GM19099 (cell line): ENCODE results near the gene KXD1.

Experiments used
- POLR2A ChIP-seq: IDR thresholded peaks from 3 replicates; pipeline ENCODE4 v1.6.1; 2011; ENCODE audit warnings: low read depth; ENCODE audit not compliant: insufficient read length; ENCODE audit errors: extremely low read depth

Gene KXD1

DNA sequence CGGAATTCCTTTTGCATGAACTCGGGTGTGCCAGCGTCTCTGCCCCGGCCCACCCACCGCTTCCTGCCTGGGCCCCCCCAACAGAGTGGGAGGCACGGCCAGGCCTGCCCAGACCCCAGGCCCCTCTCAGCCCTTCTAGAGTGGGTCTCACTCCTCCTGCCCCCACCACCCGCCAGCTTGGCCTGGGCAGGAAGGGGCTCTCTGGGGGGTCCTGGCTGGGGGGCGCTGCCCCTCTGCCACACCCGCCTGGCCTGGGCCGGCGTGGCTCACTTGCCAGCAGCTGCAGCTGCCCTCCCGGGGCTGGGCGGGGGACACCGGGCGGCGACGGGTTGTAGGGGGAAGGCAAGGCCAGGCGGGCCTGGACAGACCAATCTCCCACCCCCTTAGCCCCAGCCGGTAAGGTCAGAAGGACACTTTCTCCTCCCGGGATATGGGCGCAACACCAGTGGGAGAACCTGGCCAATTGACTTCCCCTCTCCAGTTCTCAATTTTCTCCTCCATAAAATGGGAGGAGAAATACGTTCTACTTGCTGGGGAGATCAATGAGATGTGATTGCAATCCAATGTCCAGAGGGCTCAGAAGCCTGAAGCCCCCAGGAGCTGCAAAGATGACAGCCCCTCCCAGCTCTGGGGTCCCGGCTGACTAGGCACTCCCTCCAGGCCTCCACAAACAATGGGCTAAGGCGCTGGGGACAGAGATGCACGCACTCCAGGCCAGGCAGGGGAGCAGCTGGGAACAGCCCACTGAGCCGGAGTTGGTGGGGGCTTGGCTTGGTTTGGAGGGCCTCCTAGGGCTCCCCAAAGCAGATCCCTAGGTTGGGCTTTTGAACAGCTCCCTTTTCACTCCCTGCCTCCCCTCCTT is 46.5 kb downstream of the KXD1 start:
- no peak for TF ChIP-seq POLR2A

DNA sequence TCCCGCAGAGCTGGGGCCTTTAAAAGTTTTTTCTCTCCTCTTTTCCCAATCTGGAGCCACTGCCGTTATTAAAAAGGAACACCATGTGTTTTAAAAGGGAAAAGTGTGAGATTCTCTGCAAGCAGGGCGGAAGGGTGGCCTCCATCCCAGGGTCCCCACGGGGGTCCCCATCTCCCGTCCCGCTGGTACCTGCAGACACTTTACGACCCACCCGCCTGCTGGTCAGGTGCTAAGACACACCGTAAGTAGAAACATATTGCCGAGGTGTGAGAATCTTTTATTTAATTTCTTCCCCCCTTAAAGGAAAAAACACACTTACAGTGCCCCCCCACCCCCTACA is 47.1 kb downstream of the KXD1 start:
- no peak for TF ChIP-seq POLR2A

DNA sequence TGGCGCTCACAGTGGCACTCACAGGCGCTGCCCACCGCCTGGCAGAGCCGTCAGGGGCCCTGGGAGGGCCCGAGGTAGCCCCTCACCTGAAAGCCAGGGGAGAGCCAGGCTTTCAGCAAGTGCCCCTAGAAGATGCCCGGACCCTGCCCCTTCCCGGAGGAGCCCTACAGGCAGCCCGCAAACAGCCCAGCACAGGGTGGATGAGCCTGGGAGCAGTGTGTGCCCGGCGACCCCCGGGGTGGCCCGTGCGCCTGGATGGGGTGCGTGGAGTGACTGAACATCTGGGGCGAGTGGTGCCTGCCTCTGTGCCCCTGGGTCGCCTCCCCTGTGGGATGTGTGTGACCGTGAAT is 47.5 kb downstream of the KXD1 start:
- TF ChIP-seq POLR2A, result no peak

DNA sequence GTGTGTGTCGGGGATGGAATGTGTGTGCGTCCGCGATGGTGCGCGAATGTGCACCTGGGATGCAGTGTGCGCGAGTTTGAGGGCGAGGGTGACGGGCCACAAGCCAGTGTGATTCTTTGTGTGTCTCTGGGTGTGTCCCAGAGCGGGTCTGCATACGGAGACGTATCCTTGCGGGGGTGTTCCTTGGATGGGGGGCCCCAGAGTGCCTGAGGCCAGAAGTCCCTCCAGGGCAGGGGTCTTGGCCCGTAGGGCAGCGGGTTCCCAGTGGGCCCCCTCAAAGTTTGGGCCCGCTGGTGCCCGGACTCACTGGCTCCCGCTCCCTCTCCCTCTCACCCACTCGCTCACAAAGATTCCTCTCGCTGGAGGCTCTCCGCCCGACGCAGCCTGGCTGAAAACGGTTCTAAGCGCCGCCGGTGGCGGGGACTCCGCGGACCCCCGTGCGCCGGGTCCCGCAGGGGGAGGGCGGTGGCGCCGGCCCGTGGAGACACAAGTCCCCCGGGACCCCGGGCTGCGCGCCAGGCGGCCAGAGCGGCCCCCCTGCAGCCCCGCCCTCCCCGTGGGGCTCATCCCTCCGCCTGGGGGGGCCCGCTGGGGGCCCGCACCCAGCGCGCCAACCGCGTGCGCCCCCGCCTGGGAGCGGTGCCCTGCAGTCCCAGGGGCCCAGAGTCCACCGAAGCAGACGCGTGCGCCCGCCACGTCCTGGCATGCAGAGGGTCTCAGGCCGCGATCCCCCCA is 48.0 kb downstream of the KXD1 start:
- TF ChIP-seq POLR2A, result no peak

DNA sequence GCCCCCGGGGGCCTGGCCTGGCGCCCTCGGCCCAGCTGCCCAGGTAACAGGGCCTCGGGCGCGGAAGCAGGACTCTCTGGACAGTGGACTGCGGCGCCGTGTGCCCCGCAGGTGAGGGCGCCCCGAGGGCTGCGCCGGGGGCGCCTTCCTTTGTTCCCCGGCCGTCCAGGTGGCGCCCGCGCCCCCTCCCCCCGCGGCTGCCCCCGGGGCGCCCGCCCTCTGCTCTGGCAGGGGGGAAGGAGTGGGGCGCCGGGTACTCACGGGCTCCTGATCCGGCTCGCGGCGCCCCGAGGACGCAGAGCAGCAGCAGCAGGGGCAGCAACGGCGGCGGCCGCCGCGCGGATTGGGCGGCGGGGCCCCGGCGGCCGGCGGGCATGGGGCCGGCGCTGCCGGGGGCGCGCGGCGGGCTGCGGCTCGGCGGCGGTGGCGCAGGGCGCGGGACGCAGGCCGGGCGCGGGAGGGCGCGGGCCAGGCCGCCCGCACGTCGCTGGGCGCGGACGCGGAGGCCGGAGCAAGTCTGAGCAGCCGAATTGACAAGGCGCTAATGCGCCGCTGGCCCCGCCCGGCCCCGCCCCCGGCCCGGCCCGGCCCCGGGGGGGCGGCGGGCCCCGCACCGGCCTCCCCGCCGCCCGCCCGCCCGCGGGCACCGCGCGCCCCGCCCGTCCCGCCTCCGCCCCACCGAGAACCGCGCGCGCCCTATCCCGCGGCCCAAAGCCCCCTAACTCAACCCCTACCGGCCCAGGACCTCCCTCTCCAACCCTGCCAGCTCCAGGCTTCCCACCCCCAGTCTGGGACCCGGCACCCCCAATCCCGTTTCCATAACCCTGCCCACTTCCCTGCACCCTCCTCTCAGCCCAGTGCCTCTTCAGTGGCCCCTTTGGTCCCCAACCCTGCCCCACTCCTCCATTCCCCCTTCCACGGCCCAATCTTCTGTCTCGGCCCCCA is 48.9 kb downstream of the KXD1 start, which contains the start of gene CRLF1:
Gene CRLF1, minus strand, starts transcription at position 519 of the 945 bp plus-strand sequence. Its CDS starts 143 bp downstream, at position 376.
- no peak for TF ChIP-seq POLR2A

DNA sequence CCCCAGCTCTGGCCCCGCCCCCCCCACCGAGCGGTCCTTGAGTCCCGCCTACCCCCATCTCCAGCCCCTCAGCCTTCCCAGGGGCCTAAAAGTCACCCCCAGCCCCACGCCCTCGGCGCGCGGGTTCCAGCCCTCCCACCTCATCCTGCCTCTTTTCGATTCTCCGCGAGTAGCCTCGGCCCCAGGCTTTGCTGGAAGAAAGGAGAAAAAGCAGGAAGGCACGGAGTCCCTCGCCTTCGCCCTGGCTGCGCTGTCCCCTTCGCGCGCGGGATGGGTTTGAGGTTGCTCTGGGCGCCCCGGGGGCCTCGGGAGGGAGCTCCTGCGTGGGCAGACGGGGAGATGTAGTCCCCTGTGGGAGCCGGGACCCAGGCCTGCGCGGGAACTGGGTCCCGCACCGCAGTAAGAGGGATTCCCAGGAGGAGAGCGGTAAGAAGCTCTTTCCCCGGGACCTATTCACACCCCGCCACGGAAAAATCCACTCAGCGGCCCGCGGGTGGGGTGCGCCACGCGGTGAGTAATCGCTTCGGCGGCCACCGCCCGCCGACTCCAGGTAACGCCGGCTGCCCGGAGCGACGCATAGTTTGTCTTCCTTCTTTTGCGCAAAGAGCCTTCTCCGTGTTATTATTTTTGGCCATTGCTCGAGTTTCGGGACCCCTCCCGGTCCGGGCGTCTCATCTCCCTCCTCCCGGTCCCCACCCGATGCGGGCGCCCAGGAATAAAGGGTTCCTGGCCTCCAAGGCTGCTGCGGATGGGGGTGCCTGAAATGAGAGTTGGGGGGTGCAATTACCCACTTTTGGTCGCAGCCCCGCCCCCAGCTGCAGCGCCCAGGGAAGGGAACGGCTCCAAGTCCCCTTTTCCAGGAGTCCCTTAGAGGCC is 49.8 kb downstream of the KXD1 start:
- no peak for TF ChIP-seq POLR2A

DNA sequence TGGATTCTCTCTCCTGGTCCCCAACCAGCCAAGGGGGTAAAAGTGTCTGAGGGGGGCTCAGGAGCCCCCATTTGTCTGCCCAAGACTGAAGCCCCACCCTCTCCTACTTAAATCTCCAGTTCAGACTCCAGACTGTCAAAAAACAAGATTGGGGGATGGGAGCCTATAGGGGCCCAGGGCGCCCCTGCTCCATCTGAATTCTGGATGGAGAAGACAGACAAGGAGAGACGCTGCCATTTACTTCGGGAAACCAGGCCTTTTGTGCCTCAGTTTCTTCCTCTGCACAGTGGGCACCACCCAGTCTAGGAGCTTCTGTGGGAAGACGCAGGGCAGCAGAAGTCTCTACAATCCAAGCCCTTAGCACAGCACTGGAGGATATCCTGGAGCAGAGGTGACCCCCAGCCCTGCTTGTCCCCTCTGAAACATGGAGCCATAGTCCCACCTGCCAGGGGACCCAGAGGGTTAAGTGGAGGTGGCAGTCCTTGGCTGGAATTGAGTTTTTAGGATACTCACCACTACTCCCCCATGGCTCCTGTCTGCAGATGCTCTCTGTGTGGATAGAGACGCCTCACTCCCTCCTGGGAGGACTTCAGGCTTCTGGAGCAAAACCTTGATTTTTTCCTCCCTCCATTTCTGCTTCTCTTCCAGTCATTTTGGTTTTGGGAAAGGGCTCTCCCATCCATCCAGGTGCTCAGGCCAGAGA is 50.6 kb downstream of the KXD1 start:
- TF ChIP-seq POLR2A, result no peak

DNA sequence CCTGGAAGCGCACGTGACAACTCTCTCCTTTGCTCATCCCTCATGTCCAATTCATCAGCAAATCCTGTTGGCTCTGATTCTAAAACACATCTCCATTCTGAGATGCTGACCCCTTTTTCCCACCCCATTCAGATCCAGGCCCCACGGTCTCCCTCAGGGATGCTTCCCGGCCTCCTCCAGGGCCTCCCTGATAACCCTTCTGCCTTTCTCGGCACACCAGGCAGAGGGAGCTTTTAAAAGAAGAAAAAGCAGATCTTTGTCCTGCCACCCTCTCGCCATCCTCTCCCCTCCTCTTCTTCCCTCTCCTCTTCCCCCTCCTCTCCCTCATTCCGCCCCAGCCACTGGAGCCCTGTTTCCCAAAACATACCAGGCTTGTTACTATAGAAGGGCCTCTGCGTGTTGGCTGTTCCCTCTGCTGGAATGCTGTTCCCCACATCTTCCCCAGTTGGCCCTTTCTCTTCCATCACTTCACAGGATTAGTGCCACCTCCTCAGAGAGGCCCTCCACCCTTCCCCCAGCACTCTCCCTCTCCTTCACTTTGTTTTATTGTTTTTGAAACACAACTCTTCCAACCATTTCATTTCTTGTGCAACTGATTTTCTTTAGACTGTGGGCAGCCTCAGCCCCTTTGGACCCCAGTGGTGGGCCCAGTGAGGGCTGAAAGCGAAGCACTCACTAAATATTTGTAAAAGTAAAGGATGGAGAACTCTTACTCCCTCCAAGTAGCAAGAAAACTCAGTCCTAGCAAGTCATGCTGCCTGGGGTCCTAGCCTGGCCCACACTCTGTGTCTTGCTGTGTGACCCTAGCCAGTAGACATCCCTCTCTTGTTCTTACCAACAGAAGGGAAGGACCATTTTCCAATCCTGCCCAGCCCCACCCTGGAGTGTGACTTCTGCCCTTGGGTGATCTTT is 51.4 kb downstream of the KXD1 start:
- TF ChIP-seq POLR2A, result no peak

- no peak for TF ChIP-seq POLR2A
These were observed 52.0 kb downstream of the KXD1 start for GRCh38 chr19:18609717-18610051.

- no peak for TF ChIP-seq POLR2A
These were observed 52.5 kb downstream of the KXD1 start for GRCh38 chr19:18610245-18610555.

- TF ChIP-seq POLR2A, result no peak
These were observed 53.1 kb downstream of the KXD1 start for GRCh38 chr19:18610556-18611326.
